Spleen (tissue), 7 donors: ENCODE data around the gene HOXD4.

Source experiments
- POLR2AphosphoS5 ChIP-seq, 3 donors: sonication (generic); formaldehyde crosslinking; IDR thresholded peaks; one replicate each; pipeline ENCODE4 v1.5.1; 2017; ENCODE audit warnings: antibody characterized with exemption in 3 of 3
- TF ChIP-seq, protein P1 (sequence below), 11 experiments: fragments of 200-600 bp in 7 of 11; fragments of 450-650 bp in 4 of 11; sonication (generic) in 4 of 11; IDR thresholded peaks in 8 of 11; conservative IDR thresholded peaks in 3 of 11; 1 replicate in 7 of 11; 2 replicates in 4 of 11; pipeline versions ENCODE4 v1.4.0 to v1.8.0; 2016 to 2021; ENCODE audit warnings: antibody characterized with exemption in 11 of 11, inconsistent platforms in 4 of 11, mild to moderate bottlenecking in 1 of 11
- donor health status: DM: no; HTN: no; CAD: no; lungs with moderate emphysema.
- donor health status: DM: no; HTN: no; CAD: no.
- donor health status: DM: no; HTN: no; CAD: no.

DNA sequence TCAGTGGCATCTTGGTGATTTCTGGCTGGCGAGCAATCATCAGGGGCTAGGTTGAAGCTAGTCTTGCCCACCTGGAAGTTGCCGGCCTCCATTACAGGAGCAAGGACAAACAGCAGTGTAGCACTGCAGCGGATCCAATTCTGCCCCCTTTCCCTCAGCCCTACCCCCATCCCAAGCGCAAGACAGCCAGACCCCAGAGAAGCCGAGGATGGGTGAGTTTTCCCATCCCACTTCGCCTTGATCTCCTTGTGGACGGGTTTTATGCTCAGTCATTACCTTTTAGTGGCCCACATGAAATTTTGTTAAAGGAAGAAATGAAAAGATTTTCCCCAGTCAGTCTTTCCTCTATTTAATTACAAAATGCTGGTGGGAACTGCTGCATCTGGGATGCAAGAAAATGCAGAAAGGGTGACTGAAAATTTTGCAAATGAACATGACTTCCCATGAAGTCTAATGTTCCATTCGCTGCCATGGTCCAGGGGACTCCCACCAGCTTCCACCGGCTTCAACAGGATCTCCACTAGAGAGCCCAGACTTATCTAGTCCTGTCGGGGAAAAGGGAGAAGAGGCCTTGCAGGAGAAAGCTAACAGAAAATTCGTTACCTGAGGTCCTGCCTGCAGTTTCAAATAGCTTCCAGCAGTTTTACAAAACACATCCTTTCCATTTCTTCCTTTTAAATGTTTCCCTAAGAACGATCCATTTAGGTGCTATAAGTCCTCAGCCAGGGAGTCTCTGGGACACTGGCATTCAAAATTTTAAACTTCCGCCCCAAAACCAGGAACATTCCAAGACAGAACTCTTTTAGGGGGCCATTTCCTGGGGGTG is 30.8 kb upstream of the HOXD4 start:
- TF ChIP-seq POLR2AphosphoS5 (IDR thresholded peaks at IDR 0.05), result no peak
- TF ChIP-seq, protein P1, sequence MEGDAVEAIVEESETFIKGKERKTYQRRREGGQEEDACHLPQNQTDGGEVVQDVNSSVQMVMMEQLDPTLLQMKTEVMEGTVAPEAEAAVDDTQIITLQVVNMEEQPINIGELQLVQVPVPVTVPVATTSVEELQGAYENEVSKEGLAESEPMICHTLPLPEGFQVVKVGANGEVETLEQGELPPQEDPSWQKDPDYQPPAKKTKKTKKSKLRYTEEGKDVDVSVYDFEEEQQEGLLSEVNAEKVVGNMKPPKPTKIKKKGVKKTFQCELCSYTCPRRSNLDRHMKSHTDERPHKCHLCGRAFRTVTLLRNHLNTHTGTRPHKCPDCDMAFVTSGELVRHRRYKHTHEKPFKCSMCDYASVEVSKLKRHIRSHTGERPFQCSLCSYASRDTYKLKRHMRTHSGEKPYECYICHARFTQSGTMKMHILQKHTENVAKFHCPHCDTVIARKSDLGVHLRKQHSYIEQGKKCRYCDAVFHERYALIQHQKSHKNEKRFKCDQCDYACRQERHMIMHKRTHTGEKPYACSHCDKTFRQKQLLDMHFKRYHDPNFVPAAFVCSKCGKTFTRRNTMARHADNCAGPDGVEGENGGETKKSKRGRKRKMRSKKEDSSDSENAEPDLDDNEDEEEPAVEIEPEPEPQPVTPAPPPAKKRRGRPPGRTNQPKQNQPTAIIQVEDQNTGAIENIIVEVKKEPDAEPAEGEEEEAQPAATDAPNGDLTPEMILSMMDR (IDR thresholded peaks at IDR 0.05 in 8 of 11, conservative IDR thresholded peaks at IDR 0.05 in 3 of 11), result no peak
